AG09319 (cell line): ENCODE results near the gene EFCAB10.

Source experiments
- DNase-seq: peaks from one replicate; pipeline ENCODE4 v3.0.0-alpha.2; 2010; ENCODE audit warnings: low read depth; ENCODE audit errors: extremely low read depth
- CTCF ChIP-seq: IDR thresholded peaks from 2 replicates; pipeline ENCODE4 v1.5.1; 2011; ENCODE audit warnings: low read depth, mild to moderate bottlenecking, inconsistent platforms, low read length, moderate library complexity

Gene EFCAB10

GRCh38 chr7:105594034-105594433 lies 12.7 kb upstream of the EFCAB10 start:
- no peak for DNase-seq
- TF ChIP-seq CTCF, result no peak

DNA sequence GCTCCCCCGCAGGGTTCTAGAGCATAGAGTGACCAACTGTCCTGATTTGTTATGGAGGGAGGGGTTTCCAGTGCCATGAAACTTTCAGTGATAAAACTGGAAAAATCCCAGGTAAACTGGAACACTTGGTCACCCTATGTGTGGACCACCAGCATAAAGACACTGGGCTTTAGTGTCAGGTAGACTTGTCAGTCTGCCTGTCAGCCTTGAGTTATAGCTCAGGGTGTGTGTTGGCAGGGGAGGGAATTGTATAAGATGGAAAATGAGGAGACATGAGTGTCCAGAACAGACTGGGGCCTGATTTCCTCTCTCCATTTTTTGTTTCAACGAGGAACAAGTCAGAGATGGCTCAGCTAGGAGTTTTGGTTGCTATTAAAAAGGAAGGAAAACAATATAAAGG lies 10.2 kb upstream of the EFCAB10 start:
- no peak for TF ChIP-seq CTCF

GRCh38 chr7:105590793-105591192 lies 9.5 kb upstream of the EFCAB10 start:
- no peak for TF ChIP-seq CTCF
- no peak for DNase-seq

More for the DNA sequence above, 10.2 kb upstream of the EFCAB10 start:
- no peak for DNase-seq

- DNase-seq, result peak; percentile 61
These were observed 8.2 kb upstream of the EFCAB10 start for GRCh38 chr7:105589356-105590077.

GRCh38 chr7:105587909-105588635 lies 6.8 kb upstream of the EFCAB10 start:
- DNase-seq, result no peak
- no peak for TF ChIP-seq CTCF

More at GRCh38 chr7:105589356-105590077, 8.2 kb upstream of the EFCAB10 start:
- TF ChIP-seq CTCF, result peak; percentile 77

- TF ChIP-seq CTCF, result no peak
- DNase-seq, result no peak
These were observed 4.7 kb upstream of the EFCAB10 start for GRCh38 chr7:105585850-105586500.

GRCh38 chr7:105584165-105584564 lies 2.9 kb upstream of the EFCAB10 start:
- TF ChIP-seq CTCF, result no peak
- DNase-seq, result no peak
